Transverse colon (tissue), 3 donors: ENCODE measurements around the gene SIRT2.

ENCODE experiments used
- POLR2A ChIP-seq: fragments of 450-650 bp; IDR thresholded peaks from one replicate; pipeline ENCODE4 v1.6.1; 2016; ENCODE audit warnings: antibody characterized with exemption, mild to moderate bottlenecking, moderate library complexity
- POLR2AphosphoS5 ChIP-seq, 3 donors: sonication (generic); formaldehyde crosslinking; IDR thresholded peaks; one replicate each; pipeline ENCODE4 v1.6.1; 2016; ENCODE audit warnings: antibody characterized with exemption in 3 of 3

DNA sequence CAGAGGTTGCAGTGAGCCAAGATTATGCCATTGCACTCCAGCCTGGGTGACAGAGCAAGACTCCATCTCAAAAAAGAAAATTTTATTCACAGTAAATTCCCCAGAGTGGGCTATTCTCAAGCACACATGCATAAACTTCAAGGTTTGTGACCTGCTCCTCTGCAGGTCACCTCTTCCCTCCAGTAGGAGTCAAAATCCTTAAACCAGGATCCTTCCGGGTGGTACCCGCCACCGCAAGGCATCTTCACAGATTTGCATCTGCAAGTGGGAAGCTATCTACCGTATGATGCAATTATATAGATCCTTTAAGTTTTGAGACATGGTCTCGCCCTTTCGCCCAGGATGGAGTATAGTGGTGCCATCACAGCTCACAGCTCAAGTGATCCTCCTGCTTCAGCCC, 64.8 kb downstream of the SIRT2 start:
- TF ChIP-seq POLR2A (no peak), POLR2AphosphoS5 (IDR thresholded peaks at IDR 0.05) (no peak)
